NOMO-1 (cell line): ENCODE data around the gene NR1D1.

Experiments
- DNase-seq, 2 experiments: peaks; one replicate each; lab custom pipeline; 2025; ENCODE audit not compliant: unreplicated experiment in 2 of 2; lab: John Stamatoyannopoulos, UW

The NR1D1 gene

GRCh38 chr17:40112191-40112711, 11.9 kb upstream of the NR1D1 start:
- DNase-seq = no peak

- peak; percentile 58 to 76 for DNase-seq
These were observed 11.1 kb upstream of the NR1D1 start for GRCh38 chr17:40111221-40112128.

- DNase-seq = no peak
These were observed 9.8 kb upstream of the NR1D1 start for GRCh38 chr17:40110026-40110845.

- peak in 1 of 2 experiments; percentile 13 for DNase-seq
These were observed 8.8 kb upstream of the NR1D1 start for GRCh38 chr17:40108970-40109824.

- peak; percentile 40 to 46 for DNase-seq
These were observed 7.3 kb upstream of the NR1D1 start for GRCh38 chr17:40107522-40108174.

- DNase-seq = no peak
These were observed 6.6 kb upstream of the NR1D1 start for GRCh38 chr17:40106760-40107521.

GRCh38 chr17:40105861-40106759, 5.7 kb upstream of the NR1D1 start:
- DNase-seq = no peak

- no peak for DNase-seq
These were observed 4.5 kb upstream of the NR1D1 start for GRCh38 chr17:40104594-40105486.

- no peak for DNase-seq
These were observed 3.3 kb upstream of the NR1D1 start for GRCh38 chr17:40103688-40104087.

GRCh38 chr17:40103071-40103661, 2.8 kb upstream of the NR1D1 start:
- no peak for DNase-seq

GRCh38 chr17:40101367-40102210, 1.2 kb upstream of the NR1D1 start:
- no peak for DNase-seq

GRCh38 chr17:40100669-40101366, 429 bp upstream of the NR1D1 start:
- peak; percentile 79 to 88 for DNase-seq

- DNase-seq = peak; percentile 18 to 34
These were observed 570 bp downstream of the NR1D1 start for GRCh38 chr17:40099619-40100418.

GRCh38 chr17:40098846-40099618, 1.4 kb downstream of the NR1D1 start:
- peak; percentile 95 to 97 for DNase-seq
